ENCODE measurements around the gene OBP2B. TPM values are rescaled to one million over a fixed set of nuclear protein-coding genes. Genes with fewer than 3 reads are reported as not detected.

Gene OBP2B
- total and polyA plus RNA-seq, 9 of the 15 experiments (the other 6 are each of a cell fraction or from before 2014, with no cell fraction given): not detected

- TF ChIP-seq E4F1 (CRISPR knock-in tag; IDR thresholded peaks at IDR 0.05; ENCODE audit: borderline replicate concordance) (no peak), ARHGAP35 (IDR thresholded peaks at IDR 0.05; ENCODE audit: partially characterized antibody) (no peak), BDP1 (IDR thresholded peaks at IDR 0.05; ENCODE audit: insufficient read depth, insufficient read length) (no peak), ZNF133 (CRISPR knock-in tag; IDR thresholded peaks at IDR 0.05) (no peak), U2AF2 (optimal IDR thresholded peaks at IDR 0.05; ENCODE audit: low read depth, low read length) (no peak), ZNF444 (CRISPR knock-in tag; IDR thresholded peaks at IDR 0.05) (no peak), MGA (IDR thresholded peaks at IDR 0.05) (no peak), ZBTB2 (IDR thresholded peaks at IDR 0.05) (peak; percentile 53), NCOR1 (IDR thresholded peaks at IDR 0.05) (no peak)
Measured at GRCh38 chr9:133238851-133239532, 29.9 kb upstream of the OBP2B start (continued).

Data from K562 (cell line).